HG02970 (cell line): Measurements from ENCODE around the gene WWOX.

Experiments used
- ATAC-seq: cut with Tn5 transposase; IDR thresholded peaks from one replicate; pipeline ENCODE4 v1.9.1; 2021; ENCODE audit warnings: mild to moderate bottlenecking, moderate library complexity, moderate number of reproducible peaks; ENCODE audit not compliant: unreplicated experiment, low FRiP score

Gene WWOX

GRCh38 chr16:78140818-78141466 is 41.5 kb downstream of the WWOX start:
- ATAC-seq: no peak

- no peak for ATAC-seq
Measured at GRCh38 chr16:78142788-78143187, 43.3 kb downstream of the WWOX start.

DNA sequence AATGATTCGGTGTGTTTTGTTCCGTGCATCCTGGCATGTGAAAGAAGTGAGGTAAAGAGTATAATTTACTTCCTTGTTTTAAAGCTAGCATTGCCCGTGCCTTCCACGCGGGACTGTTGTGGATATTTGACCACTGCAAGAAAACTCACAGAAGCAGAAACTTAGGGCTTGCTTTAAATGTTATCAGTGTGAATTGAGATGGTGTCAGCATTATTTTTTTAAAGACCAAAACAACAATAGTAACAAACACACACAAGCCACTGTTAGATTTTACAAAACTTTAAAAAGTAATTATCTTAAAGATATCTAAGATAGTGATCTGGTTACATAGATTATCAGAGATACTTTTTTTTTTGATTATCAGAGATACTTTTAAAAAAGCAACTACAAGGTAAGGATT is 47.4 kb downstream of the WWOX start:
- no peak for ATAC-seq

DNA sequence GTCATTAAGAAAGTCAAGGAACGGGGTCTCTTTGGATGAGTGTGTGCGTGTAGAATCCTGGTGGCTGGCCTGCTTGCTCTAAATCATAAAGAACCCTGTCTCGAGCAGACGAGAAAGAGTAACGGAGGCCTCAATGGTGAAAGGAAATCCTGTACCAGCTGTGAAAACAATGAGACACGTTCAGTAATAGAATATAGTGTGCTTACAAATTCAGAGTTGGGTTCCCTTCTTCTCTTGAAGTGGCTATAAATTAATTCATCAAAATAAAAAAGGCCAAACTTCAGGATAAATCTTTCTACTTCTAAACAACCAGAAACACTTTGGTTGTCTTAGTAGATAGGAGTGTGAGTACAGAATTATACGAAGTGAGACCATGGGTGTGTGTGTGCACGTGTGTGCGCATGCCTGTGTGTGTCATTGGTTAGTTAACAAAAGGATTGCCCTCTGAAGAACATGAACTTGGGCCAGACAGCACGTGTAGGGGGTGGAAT is 48.5 kb downstream of the WWOX start:
- ATAC-seq: no peak

GRCh38 chr16:78150233-78150632 is 50.8 kb downstream of the WWOX start:
- no peak for ATAC-seq

DNA sequence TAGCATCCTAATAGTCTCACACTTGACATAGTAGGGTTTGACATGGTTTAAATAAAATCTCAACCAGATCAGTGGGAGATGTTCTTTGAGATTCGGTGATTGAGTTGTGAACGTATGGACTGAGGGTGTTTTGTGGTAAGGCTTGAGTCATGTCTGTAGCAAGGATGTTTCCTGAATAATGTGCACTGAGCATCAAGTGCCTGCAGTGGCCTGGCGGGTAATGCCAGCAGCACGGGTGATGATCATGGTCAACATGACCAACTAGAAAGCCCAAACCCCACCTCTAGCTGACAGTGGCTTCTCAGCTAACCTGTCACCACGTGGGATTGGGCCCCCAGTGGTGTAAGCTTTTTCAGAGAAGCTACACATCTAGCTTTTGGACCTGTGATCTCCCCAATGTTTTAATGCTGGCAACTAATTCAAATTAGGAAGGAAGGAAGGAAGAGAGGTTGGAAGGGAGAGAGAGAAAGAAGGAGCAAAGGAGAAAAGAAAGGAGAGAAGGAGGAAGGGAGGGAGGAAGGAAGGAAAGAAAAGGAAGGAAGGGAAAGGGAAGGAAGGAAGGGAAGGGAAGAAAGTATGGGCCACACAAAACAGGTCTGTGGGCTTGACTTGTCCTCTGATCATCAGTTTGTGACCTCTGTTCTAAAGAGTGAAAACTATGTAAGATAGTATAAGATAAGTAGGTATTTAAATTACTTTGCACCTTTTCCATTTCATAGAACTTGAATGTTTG is 55.4 kb downstream of the WWOX start:
- no peak for ATAC-seq

DNA sequence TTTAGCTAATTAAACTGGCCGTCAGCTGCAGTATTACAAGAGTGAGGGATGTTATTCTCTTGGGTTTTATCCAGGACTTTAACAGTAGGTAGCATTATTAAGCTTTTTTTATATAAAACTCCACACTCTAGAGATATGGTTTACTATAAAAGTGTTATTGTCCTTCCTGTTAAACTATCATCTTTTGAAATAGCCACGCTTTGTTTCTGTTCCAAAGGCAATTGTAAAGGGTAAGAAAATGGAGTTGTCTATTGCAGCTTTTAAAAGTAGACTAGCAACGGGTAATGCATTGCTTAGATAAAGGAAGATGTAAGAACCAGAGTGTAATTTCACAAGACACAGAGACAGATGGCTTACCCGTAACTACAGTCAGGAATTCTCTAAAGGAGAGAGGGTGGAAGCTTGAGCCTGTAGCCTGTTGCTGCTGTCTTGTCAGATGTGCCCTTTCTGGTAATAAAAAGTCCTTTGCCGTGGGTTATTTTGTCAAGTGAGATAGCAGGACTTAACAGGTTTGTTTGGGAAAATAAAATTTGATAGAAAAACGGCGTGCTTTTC is 56.4 kb downstream of the WWOX start:
- ATAC-seq: no peak

DNA sequence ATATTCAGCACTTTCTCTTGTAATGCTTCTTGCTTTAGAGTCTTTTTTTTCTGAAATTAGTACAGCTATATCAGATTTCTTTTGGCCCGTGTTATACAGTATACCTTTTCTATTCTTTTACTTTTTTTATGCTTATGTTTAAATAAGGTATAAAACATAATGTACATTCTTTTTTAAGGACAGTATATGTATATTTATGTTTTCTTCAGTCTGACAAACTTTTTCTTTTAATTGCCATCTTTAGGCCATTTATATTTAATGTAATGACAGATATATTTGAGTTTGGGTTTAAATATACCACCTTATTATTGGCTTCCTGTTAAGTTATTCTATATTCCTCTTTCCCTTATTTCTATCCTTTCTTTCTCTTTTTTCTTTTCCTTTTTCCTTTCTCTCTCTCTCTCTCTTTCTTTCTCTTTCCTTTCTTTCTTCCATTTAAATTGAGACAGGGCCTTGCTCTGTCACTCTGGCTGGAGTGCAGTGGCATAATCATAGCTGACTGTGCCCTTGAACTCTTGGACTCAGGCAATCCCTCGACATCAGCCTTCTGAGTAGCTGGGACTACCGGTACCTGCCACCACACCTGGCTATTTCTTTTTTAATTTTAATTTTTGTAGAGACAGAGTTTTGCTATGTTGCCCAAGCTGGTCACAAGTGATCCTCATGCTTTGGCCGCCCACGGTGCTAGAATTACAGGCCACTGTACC is 61.7 kb downstream of the WWOX start:
- no peak for ATAC-seq

DNA sequence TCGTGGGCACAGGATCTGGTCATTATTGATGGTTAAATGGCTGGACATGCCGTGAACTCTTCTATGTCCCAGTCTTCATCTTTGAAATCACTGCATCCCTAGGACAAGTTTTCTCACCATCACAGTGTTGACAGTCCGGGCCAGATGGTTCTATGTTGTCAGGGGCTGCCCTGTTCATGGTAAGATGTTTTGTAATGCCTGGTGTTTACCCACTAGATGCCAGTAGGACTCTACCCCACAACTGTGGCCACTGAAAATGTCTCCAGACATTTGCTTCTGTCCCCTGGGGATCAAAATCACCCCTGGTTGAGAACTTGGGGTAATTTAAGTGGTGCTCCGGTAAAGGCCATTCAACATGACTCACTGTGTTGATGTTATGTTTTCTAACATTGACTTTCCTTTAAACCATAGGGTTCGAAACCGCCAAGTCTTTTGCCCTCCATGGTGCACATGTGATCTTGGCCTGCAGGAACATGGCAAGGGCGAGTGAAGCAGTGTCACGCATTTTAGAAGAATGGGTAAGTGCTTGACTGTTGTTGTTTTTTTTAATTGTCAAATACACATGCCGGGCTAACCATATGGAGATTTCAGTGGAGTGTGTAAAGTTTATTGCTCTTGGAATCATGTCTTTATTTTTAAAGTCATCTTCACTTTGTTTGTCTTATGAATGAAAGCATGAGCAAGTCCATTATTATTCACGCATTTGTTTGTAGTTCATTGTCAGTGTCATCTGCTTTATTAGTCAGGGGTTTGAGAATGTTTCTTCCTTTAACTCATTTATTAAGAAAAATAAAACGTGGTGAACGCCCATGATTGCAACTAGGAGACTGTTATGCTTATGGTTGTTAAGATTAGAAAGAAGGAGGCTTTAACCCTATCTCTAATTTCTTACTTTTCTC is 64.6 kb downstream of the WWOX start:
- ATAC-seq: no peak

- no peak for ATAC-seq
Measured at GRCh38 chr16:78170494-78170933, 71.1 kb downstream of the WWOX start.

- ATAC-seq: no peak
Measured at GRCh38 chr16:78175287-78175686, 75.8 kb downstream of the WWOX start.

DNA sequence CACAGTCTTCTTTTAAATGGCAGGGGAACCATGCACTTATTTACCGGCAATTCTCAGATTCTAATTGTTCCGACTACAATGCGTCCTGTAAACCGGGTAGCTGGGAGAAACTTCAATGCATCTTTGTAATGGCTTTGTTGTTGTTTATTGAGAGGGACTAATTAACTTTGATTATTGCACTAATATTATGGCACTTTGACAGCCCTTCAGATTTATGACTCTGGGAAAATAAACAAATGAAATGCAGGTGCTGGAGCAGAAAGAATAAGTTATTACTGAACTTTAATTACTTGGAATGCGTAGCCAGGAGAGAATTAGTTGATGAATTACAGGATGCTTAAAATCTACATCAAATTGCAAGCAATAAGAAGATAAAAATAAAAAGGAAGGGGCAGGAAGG is 77.0 kb downstream of the WWOX start:
- no peak for ATAC-seq

DNA sequence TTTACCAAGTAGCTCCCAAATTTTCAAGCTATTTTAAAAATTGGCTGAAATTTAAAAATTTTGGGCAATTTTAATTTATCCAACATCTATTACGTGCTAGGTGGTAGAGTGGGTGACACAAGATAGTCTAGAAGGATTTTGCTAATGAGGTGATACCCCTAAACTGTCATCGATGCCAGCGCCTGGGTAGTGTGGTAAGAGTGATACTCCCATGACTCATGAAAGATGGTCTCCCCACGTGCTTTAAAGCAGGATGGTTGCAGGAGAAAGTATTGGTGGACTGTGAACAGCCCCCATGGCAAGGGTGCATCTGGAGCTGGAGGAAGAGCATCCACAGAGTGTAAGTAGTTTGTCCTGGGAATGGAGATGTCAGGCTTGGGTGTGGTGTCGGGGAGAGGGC is 77.8 kb downstream of the WWOX start:
- ATAC-seq: no peak

GRCh38 chr16:78177987-78178386 is 78.5 kb downstream of the WWOX start:
- no peak for ATAC-seq

- ATAC-seq: no peak
Measured at GRCh38 chr16:78179666-78180065, 80.2 kb downstream of the WWOX start.

- no peak for ATAC-seq
Measured at GRCh38 chr16:78180349-78180748, 80.9 kb downstream of the WWOX start.

- no peak for ATAC-seq
Measured at GRCh38 chr16:78183437-78184237, 84.2 kb downstream of the WWOX start.

- ATAC-seq: no peak
Measured at GRCh38 chr16:78184238-78185183, 85.1 kb downstream of the WWOX start.
